Memory B cell (primary cell): ENCODE data around the gene LRRC3C.

Experiments
- ATAC-seq: fragments of 150-1000 bp; cut with Tn5 transposase; 2 replicates; pipeline ENCODE4 v1.10.0; 2021; ENCODE audit warnings: low read depth, mild to moderate bottlenecking, moderate library complexity
- DNase-seq, 2 donors: peaks; one replicate each; pipeline ENCODE4 v3.0.0; 2022; ENCODE audit warnings: low spot score in 2 of 2
- H3K27ac Mint-ChIP-seq: one replicate; pipeline ENCODE4 v1.8.0; 2022; ENCODE audit warnings: mild to moderate bottlenecking, moderate library complexity, mixed read lengths
- H3K27me3 Mint-ChIP-seq: one replicate; pipeline ENCODE4 v1.8.0; 2022; ENCODE audit warnings: mixed read lengths
- H3K36me3 Mint-ChIP-seq: one replicate; pipeline ENCODE4 v1.8.0; 2022; ENCODE audit warnings: mild to moderate bottlenecking, mixed read lengths
- H3K4me1 Mint-ChIP-seq: one replicate; pipeline ENCODE4 v1.8.0; 2022; ENCODE audit warnings: mixed read lengths
- H3K4me3 Mint-ChIP-seq: one replicate; pipeline ENCODE4 v1.8.0; 2022; ENCODE audit warnings: mild to moderate bottlenecking, moderate library complexity, mixed read lengths
- H3K9me3 Mint-ChIP-seq: one replicate; pipeline ENCODE4 v1.8.0; 2022; ENCODE audit warnings: mixed read lengths

Gene LRRC3C

GRCh38 chr17:39949028-39949427 is 21.5 kb downstream of the LRRC3C start:
- Mint-ChIP-seq H3K4me3 (no peak overlapping the region), H3K9me3 (no peaks in the 10 kb centered on the region), H3K4me1 (peaks cover 29% of the 10 kb centered on the region), H3K27ac (peak overlapping the region; percentile 41), H3K27me3 (no peaks in the 10 kb centered on the region), H3K36me3 (no peaks in the 10 kb centered on the region)
- DNase-seq (no peak), ATAC-seq (no peak)

- no peaks in the 10 kb centered on the region for H3K36me3 Mint-ChIP-seq
- no peak overlapping the region for H3K4me3 Mint-ChIP-seq
- H3K9me3 Mint-ChIP-seq, result no peaks in the 10 kb centered on the region
- DNase-seq (no peak), ATAC-seq (no peak)
- H3K27ac Mint-ChIP-seq, result no peak overlapping the region
- no peaks in the 10 kb centered on the region for H3K27me3 Mint-ChIP-seq
- H3K4me1 Mint-ChIP-seq, result peaks cover 37% of the 10 kb centered on the region
These were observed 23.4 kb downstream of the LRRC3C start for GRCh38 chr17:39950871-39951348.

- peaks cover 41% of the 10 kb centered on the region for H3K4me1 Mint-ChIP-seq
- H3K9me3 Mint-ChIP-seq, result no peaks in the 10 kb centered on the region
- H3K36me3 Mint-ChIP-seq, result no peaks in the 10 kb centered on the region
- ATAC-seq (no peak), DNase-seq (no peak)
- no peaks in the 10 kb centered on the region for H3K27me3 Mint-ChIP-seq
- H3K27ac Mint-ChIP-seq, result no peak overlapping the region
- H3K4me3 Mint-ChIP-seq, result peak overlapping the region; percentile 79
These were observed 24.6 kb downstream of the LRRC3C start for GRCh38 chr17:39951924-39952679.

- peak; percentile 86 to 88 for DNase-seq
- Mint-ChIP-seq H3K27ac (peak overlapping the region; percentile 83), H3K4me1 (peaks cover 38% of the 10 kb centered on the region), H3K9me3 (no peaks in the 10 kb centered on the region), H3K4me3 (peak overlapping the region; percentile 88), H3K36me3 (no peaks in the 10 kb centered on the region), H3K27me3 (no peaks in the 10 kb centered on the region)
- peak; percentile 79 for ATAC-seq
These were observed 25.3 kb downstream of the LRRC3C start for GRCh38 chr17:39952680-39953470.

- H3K9me3 Mint-ChIP-seq, result no peaks in the 10 kb centered on the region
- peaks cover 35% of the 10 kb centered on the region for H3K4me1 Mint-ChIP-seq
- H3K36me3 Mint-ChIP-seq, result no peaks in the 10 kb centered on the region
These were observed 25.9 kb downstream of the LRRC3C start for GRCh38 chr17:39953471-39953888.

GRCh38 chr17:39954876-39955275 is 27.3 kb downstream of the LRRC3C start:
- Mint-ChIP-seq H3K9me3 (no peaks in the 10 kb centered on the region), H3K4me3 (no peak overlapping the region), H3K4me1 (peaks cover 32% of the 10 kb centered on the region), H3K27ac (no peak overlapping the region), H3K36me3 (no peaks in the 10 kb centered on the region), H3K27me3 (no peaks in the 10 kb centered on the region)
- ATAC-seq (no peak), DNase-seq (no peak)

More at GRCh38 chr17:39953471-39953888, 25.9 kb downstream of the LRRC3C start:
- ATAC-seq (no peak), DNase-seq (no peak)
- H3K4me3 Mint-ChIP-seq, result peak overlapping the region; percentile 88
- no peaks in the 10 kb centered on the region for H3K27me3 Mint-ChIP-seq
- H3K27ac Mint-ChIP-seq, result peak overlapping the region; percentile 83

- Mint-ChIP-seq H3K9me3 (no peaks in the 10 kb centered on the region), H3K36me3 (no peaks in the 10 kb centered on the region), H3K27ac (peak overlapping the region; percentile 39), H3K4me1 (peaks cover 33% of the 10 kb centered on the region), H3K4me3 (no peak overlapping the region), H3K27me3 (no peaks in the 10 kb centered on the region)
- no peak for DNase-seq
- no peak for ATAC-seq
These were observed 28.2 kb downstream of the LRRC3C start for GRCh38 chr17:39955726-39956225.

- no peaks in the 10 kb centered on the region for H3K27me3 Mint-ChIP-seq
- peaks cover 25% of the 10 kb centered on the region for H3K4me1 Mint-ChIP-seq
- no peaks in the 10 kb centered on the region for H3K9me3 Mint-ChIP-seq
- no peak overlapping the region for H3K27ac Mint-ChIP-seq
- H3K4me3 Mint-ChIP-seq, result no peak overlapping the region
- DNase-seq (no peak), ATAC-seq (no peak)
- H3K36me3 Mint-ChIP-seq, result no peaks in the 10 kb centered on the region
These were observed 33.1 kb downstream of the LRRC3C start for GRCh38 chr17:39960524-39961041.

GRCh38 chr17:39962642-39963220 is 35.2 kb downstream of the LRRC3C start, which contains the start of gene GSDMA:
Gene GSDMA (plus strand): TSS chr17:39963004. CDS start chr17:39965688, 2,684 bp downstream.
- DNase-seq, result no peak
- Mint-ChIP-seq H3K27ac (no peak within 1 kb of the TSS), H3K4me3 (no peak within 1 kb of the TSS), H3K9me3 (no peaks in the 10 kb centered on the region), H3K36me3 (no peaks in the 10 kb centered on the region), H3K27me3 (no peaks in the 10 kb centered on the region), H3K4me1 (peaks cover 22% of the 10 kb centered on the region)
- no peak for ATAC-seq

- DNase-seq (no peak), ATAC-seq (no peak)
- Mint-ChIP-seq H3K27ac (no peak overlapping the region), H3K27me3 (peaks cover 4% of the 10 kb centered on the region), H3K36me3 (no peaks in the 10 kb centered on the region), H3K4me1 (peaks cover 21% of the 10 kb centered on the region), H3K4me3 (no peak overlapping the region), H3K9me3 (no peaks in the 10 kb centered on the region)
These were observed 36.3 kb downstream of the LRRC3C start for GRCh38 chr17:39963829-39964228.

GRCh38 chr17:39965017-39965699 is 37.6 kb downstream of the LRRC3C start:
- Mint-ChIP-seq H3K36me3 (no peaks in the 10 kb centered on the region), H3K4me1 (peaks cover 16% of the 10 kb centered on the region), H3K9me3 (no peaks in the 10 kb centered on the region), H3K27ac (peak overlapping the region; percentile 46), H3K4me3 (no peak overlapping the region), H3K27me3 (peaks cover 8% of the 10 kb centered on the region)
- no peak for ATAC-seq
- no peak for DNase-seq

GRCh38 chr17:39966771-39967170 is 39.2 kb downstream of the LRRC3C start:
- Mint-ChIP-seq H3K27me3 (peaks cover 8% of the 10 kb centered on the region), H3K9me3 (no peaks in the 10 kb centered on the region), H3K4me3 (no peak overlapping the region), H3K4me1 (peaks cover 15% of the 10 kb centered on the region), H3K27ac (no peak overlapping the region), H3K36me3 (no peaks in the 10 kb centered on the region)
- DNase-seq, result no peak
- ATAC-seq, result no peak

- DNase-seq (no peak), ATAC-seq (no peak)
- Mint-ChIP-seq H3K4me3 (no peak overlapping the region), H3K27me3 (peaks cover 10% of the 10 kb centered on the region), H3K9me3 (no peaks in the 10 kb centered on the region), H3K27ac (no peak overlapping the region), H3K36me3 (no peaks in the 10 kb centered on the region), H3K4me1 (peaks cover 9% of the 10 kb centered on the region)
These were observed 41.2 kb downstream of the LRRC3C start for GRCh38 chr17:39968761-39969160.
